CD4-positive, CD25-positive, alpha-beta regulatory T cell (primary cell): ENCODE measurements around the gene TBL1XR1. TPM values are rescaled to one million over a fixed set of nuclear protein-coding genes. Genes with fewer than 3 reads are reported as not detected.
"Not testable (repeated sequence)": the region's sequence is repeated elsewhere in the genome, so short reads cannot be mapped to it uniquely, and the experiment has no call there.

Experiments
- ATAC-seq, 2 donors: fragments of 150-1000 bp; cut with Tn5 transposase; one replicate each; pipeline ENCODE4 v1.10.0; 2021; ENCODE audit warnings: low read depth in 2 of 2, moderate number of reproducible peaks in 2 of 2, moderate library complexity in 1 of 2
- DNase-seq, 3 donors: peaks; one replicate each; pipeline versions ENCODE4 v3.0.0 to v3.0.0-alpha.2; 2012 to 2022; ENCODE audit warnings: mixed read lengths in 1 of 3
- H3K27ac ChIP-seq: one replicate; pipeline ENCODE4 v1.7.0; 2013; ENCODE audit warnings: mild to moderate bottlenecking, low read length; ENCODE audit not compliant: insufficient read depth, poor library complexity, severe bottlenecking
- H3K27me3 ChIP-seq: one replicate; pipeline ENCODE4 v1.7.0; 2013; ENCODE audit warnings: low read length; ENCODE audit not compliant: control insufficient read depth, insufficient read depth
- H3K36me3 ChIP-seq: one replicate; pipeline ENCODE4 v1.7.0; 2013; ENCODE audit warnings: mild to moderate bottlenecking, low read length, moderate library complexity; ENCODE audit not compliant: control insufficient read depth, insufficient read depth
- H3K4me1 ChIP-seq: 2 replicates; pipeline ENCODE4 v1.7.0; 2013; ENCODE audit warnings: mild to moderate bottlenecking, low read length; ENCODE audit not compliant: insufficient read depth, control insufficient read depth, poor library complexity, severe bottlenecking
- H3K4me3 ChIP-seq: one replicate; pipeline ENCODE4 v1.7.0; 2013; ENCODE audit warnings: low read depth, mild to moderate bottlenecking, low read length, moderate library complexity
- H3K9me3 ChIP-seq, 2 experiments: 1 replicate in 1 of 2; 2 replicates in 1 of 2; pipeline ENCODE4 v1.7.0; 2013; ENCODE audit warnings: low read length in 2 of 2, mild to moderate bottlenecking in 1 of 2, moderate library complexity in 1 of 2; ENCODE audit not compliant: control insufficient read depth in 2 of 2
- H3K27ac Mint-ChIP-seq, 3 donors: one replicate each; pipeline ENCODE4 v1.8.0; 2020 to 2022; ENCODE audit warnings: mild to moderate bottlenecking in 3 of 3, mixed read lengths in 3 of 3, moderate library complexity in 2 of 3
- H3K27me3 Mint-ChIP-seq: one replicate; pipeline ENCODE4 v1.8.0; 2022; ENCODE audit warnings: mild to moderate bottlenecking, mixed read lengths
- H3K36me3 Mint-ChIP-seq: one replicate; pipeline ENCODE4 v1.8.0; 2020; ENCODE audit warnings: mixed read lengths
- H3K4me1 Mint-ChIP-seq, 4 donors: one replicate each; pipeline ENCODE4 v1.8.0; 2020 to 2022; ENCODE audit warnings: mixed read lengths in 4 of 4, mild to moderate bottlenecking in 1 of 4
- H3K4me3 Mint-ChIP-seq, 4 donors: one replicate each; pipeline ENCODE4 v1.8.0; 2020 to 2022; ENCODE audit warnings: mild to moderate bottlenecking in 4 of 4, mixed read lengths in 4 of 4, moderate library complexity in 3 of 4
- H3K9me3 Mint-ChIP-seq, 7 donors: one replicate each; pipeline ENCODE4 v1.8.0; 2020 to 2022; ENCODE audit warnings: mixed read lengths in 7 of 7, mild to moderate bottlenecking in 3 of 7, moderate library complexity in 2 of 7
- polyA plus RNA-seq, 4 donors: library from polyadenylated mRNA; unstranded; fragments of 300-500 nt; fragmentation: Illumina TruSeq; gene quantifications; one replicate each; pipeline ENCODE4 v1.2.3, GENCODE V29; 2021
- total RNA-seq: library from RNA; stranded (reverse); gene quantifications from one replicate; pipeline ENCODE4 v1.2.3, GENCODE V29; 2022

Gene TBL1XR1
- total and polyA plus RNA-seq, 5 donors from 2014 or later, result 34.0 to 146 (median 41.6) TPM

DNA sequence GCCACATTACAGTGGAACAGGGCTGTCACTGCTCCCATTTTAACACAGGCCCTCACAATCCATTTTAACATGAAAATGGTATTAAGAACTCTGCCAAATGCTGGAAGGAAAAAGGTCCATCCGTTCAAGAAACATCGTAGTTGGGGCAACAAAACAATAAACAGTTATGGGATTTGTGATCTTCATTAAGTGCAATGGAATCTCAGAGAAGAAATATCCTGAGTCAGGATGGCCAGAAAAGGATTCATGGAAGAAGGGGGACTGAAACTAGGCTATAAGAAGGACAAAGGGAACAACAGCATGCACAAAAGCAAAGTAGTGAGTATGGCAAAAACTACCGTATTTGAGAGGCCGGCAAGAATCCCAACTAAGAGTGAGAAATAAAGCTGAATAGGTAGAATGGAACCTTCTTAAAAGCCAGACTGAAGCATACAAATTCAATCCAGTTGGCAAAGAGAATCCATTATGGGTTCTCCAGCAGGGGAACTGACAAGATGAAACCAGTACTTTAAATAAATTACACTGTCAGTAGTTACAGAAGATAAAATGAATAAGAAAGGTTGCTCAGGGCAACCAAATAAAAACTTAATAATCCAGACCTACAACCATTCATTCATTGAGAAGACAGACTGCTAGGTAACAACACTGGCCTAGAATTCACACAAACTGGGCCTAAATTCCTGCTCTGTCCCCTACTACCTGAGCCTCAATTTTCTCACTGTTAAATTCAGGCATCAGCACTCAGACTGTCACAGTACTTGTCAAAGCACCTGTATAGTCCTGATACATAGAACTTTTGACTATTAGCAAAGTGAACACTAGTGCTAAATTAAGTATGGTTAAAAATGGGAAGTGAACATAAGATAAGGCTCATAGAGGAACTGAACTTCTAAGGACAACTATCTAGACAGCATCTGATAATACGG, 6.3 kb downstream of the TBL1XR1 start:
- Histone ChIP-seq H3K4me3 (peak overlapping the region; percentile 66), H3K36me3 (no peaks in the 10 kb centered on the region), H3K9me3 (no peaks in the 10 kb centered on the region), H3K4me1 (peaks cover 56% of the 10 kb centered on the region), H3K27me3 (no peaks in the 10 kb centered on the region), H3K27ac (peak overlapping the region; percentile 50)
- H3K27me3 Mint-ChIP-seq, result peaks cover 11% of the 10 kb centered on the region
- peak overlapping the region; percentile 73 to 89 (median 84) for H3K4me3 Mint-ChIP-seq
- H3K36me3 Mint-ChIP-seq, result peaks cover 6% of the 10 kb centered on the region
- DNase-seq (no peak), ATAC-seq (no peak)
- H3K27ac Mint-ChIP-seq, result peak overlapping the region; percentile 34 to 89 (median 67)
- peaks cover 53 to 86% (median 67%) of the 10 kb centered on the region in 4 donors for H3K4me1 Mint-ChIP-seq
- no peaks in the 10 kb centered on the region for H3K9me3 Mint-ChIP-seq

DNA sequence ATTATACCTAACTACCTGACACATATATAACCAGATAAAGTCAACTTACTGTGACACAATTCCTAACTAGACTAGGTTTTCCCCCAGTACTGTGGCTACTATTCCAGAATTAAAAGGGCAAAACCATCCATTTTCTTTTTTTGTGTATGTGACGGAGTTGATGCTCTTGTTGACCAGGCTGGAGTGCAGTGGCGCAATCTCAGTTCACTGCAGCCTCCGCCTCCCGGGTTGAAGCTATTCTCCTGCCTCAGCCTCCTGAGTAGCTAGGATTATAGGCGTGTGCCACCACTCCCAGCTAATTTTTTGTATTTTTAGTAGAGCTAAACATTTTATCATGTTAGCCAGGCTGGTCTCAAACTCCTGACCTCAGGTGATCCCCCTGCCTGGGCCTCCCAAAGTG, 7.1 kb downstream of the TBL1XR1 start:
- ATAC-seq, H3K9me3 Mint-ChIP-seq, H3K27me3 Mint-ChIP-seq, H3K36me3 Mint-ChIP-seq, H3K27me3 ChIP-seq, H3K9me3 ChIP-seq, DNase-seq, H3K36me3 ChIP-seq: not testable (repeated sequence)
- Mint-ChIP-seq H3K4me3 (peak overlapping the region in 3 of 4 donors; percentile 63 to 89 (median 73)), H3K27ac (peak overlapping the region in 1 of 3 donors; percentile 67), H3K4me1 (peaks cover 56 to 84% (median 70%) of the 10 kb centered on the region in 4 donors)
- peak overlapping the region; percentile 66 for H3K4me3 ChIP-seq
- H3K4me1 ChIP-seq, result peaks cover 64% of the 10 kb centered on the region
- peak overlapping the region; percentile 42 for H3K27ac ChIP-seq

DNA sequence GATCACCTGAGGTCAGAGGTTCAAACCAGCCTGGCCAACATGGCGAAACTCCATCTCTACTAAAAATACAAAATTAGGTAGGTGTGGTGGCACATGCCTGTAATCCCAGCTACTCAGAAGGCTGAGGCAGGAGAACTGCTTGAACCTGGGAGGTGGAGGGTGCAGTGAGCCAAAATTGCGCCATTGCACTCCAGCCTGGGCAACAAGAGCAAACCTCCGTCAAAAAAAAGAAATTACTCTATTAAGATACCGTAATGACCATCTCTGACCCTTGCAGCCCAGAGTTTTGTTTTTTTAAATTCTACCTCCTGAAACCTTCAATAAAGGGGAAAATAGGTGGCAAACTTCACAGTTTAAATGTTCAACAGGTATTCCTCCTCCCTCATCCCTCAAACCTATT, 9.0 kb downstream of the TBL1XR1 start:
- Histone ChIP-seq H3K4me1 (peaks cover 64% of the 10 kb centered on the region), H3K4me3 (peak overlapping the region; percentile 32)
- not testable (repeated sequence) for H3K36me3 Mint-ChIP-seq, H3K36me3 ChIP-seq, DNase-seq, H3K9me3 Mint-ChIP-seq, ATAC-seq, H3K27me3 ChIP-seq, H3K9me3 ChIP-seq, H3K27me3 Mint-ChIP-seq, H3K27ac ChIP-seq
- Mint-ChIP-seq H3K4me1 (peaks cover 47 to 83% (median 64%) of the 10 kb centered on the region in 4 donors), H3K27ac (peak overlapping the region in 1 of 3 donors; percentile 64), H3K4me3 (peak overlapping the region in 3 of 4 donors; percentile 9 to 17 (median 11))

DNA sequence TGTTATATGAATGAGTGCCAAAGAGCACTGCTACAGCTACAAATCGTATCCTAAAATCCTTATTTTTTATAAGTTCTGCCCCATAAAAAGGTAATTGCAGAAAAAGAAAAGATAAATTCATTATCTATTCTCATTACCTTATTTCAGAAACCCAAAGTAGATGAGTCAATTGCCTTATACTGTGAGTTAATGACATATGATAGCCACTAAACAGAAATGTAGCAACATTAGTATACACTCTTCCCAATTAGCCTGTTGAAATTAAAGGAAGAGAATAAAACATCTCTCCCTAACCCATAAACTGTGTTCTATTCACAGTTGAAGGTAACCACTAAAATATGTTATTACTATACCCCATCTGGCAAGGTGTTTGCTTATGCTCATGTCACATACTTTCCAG, 11.0 kb downstream of the TBL1XR1 start:
- no peak for ATAC-seq
- Mint-ChIP-seq H3K27ac (peak overlapping the region in 1 of 3 donors; percentile 6), H3K36me3 (peaks cover 4% of the 10 kb centered on the region), H3K9me3 (no peaks in the 10 kb centered on the region), H3K4me1 (peaks cover 49 to 83% (median 67%) of the 10 kb centered on the region in 4 donors), H3K4me3 (peak overlapping the region in 2 of 4 donors; percentile 7 to 52), H3K27me3 (no peaks in the 10 kb centered on the region)
- Histone ChIP-seq H3K9me3 (no peaks in the 10 kb centered on the region), H3K4me3 (peak overlapping the region; percentile 21), H3K27me3 (no peaks in the 10 kb centered on the region), H3K27ac (no peak overlapping the region), H3K36me3 (no peaks in the 10 kb centered on the region), H3K4me1 (peaks cover 68% of the 10 kb centered on the region)
- DNase-seq, result no peak

DNA sequence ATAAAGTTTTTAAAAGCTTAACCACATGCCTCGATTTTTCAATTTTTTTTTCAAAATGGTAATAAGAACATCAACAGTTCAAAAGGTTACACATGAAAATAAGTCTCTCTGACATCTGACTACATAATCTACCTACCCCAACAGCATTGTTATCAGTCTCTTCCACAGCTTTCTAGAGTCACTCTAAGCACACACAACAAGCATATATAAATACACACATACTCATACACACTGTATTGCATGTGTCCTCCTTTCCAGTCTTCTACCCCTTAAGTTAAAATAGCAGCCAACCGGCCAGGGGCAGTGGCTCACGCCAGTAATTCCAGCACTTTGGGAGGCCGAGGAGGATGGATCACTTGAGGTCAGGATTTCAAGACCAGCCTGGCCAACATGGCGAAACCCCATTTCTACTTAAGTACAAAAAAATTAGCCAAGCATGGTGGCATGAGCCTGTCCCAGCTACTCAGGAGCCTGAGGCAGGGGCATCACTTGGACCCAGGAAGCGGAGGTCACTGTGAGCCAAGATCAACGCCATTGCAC, 12.2 kb downstream of the TBL1XR1 start:
- Mint-ChIP-seq H3K27ac (peak overlapping the region; percentile 39 to 54 (median 43)), H3K4me3 (peak overlapping the region; percentile 0 to 18 (median 9)), H3K27me3 (no peaks in the 10 kb centered on the region), H3K4me1 (peaks cover 41 to 83% (median 65%) of the 10 kb centered on the region in 4 donors), H3K9me3 (no peaks in the 10 kb centered on the region), H3K36me3 (peaks cover 3% of the 10 kb centered on the region)
- DNase-seq (no peak), ATAC-seq (no peak)
- Histone ChIP-seq H3K4me1 (peaks cover 67% of the 10 kb centered on the region), H3K27me3 (no peaks in the 10 kb centered on the region), H3K36me3 (no peaks in the 10 kb centered on the region), H3K9me3 (no peaks in the 10 kb centered on the region), H3K27ac (no peak overlapping the region), H3K4me3 (peak overlapping the region; percentile 34)

DNA sequence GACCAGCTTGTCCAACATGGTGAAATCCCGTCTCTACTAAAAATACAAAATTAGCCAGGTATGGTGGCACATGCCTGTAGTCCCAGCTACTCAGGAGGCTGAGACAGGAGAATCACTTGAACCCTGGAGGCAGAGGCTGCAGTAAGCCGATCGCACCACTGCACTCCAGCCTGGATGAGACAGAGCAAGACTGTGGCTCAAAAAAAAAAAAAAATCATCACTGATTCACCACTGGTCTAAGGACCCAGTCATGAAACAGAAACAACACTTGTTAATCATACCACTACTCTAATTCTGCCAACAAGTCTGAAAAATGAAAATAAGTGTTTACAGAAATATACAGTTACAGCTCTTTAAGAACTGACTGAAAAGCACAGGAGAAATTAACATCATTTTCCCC, 12.7 kb downstream of the TBL1XR1 start:
- Histone ChIP-seq H3K4me1 (peaks cover 69% of the 10 kb centered on the region), H3K4me3 (peak overlapping the region; percentile 34)
- H3K27me3 Mint-ChIP-seq, H3K27ac ChIP-seq, H3K9me3 Mint-ChIP-seq, DNase-seq, H3K27me3 ChIP-seq, H3K9me3 ChIP-seq, H3K36me3 Mint-ChIP-seq, H3K36me3 ChIP-seq: not testable (repeated sequence)
- ATAC-seq, result peak in 1 of 2 donors; percentile 43
- H3K4me1 Mint-ChIP-seq, result peaks cover 45 to 83% (median 66%) of the 10 kb centered on the region in 4 donors
- H3K27ac Mint-ChIP-seq, result peak overlapping the region in 2 of 3 donors; percentile 39 to 43
- peak overlapping the region in 3 of 4 donors; percentile 18 to 68 (median 62) for H3K4me3 Mint-ChIP-seq

DNA sequence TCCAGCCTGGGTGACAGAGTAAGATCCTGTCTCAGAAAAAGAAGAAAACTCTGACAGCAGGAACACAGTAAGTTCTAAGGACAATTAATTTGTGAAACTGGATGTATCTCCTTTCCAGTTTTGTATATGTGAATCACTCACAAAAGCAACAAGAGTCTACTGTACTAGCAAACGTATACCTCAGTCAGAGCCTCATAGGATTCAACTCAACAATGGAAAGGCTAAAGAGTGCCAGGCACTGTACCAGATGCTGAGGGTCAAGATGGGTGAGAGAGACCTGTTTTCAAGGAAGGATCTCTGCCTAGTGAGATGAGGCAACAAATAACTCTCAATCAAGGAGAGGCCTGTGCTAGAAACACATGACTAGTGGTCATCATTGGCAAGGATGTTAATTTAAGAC, 14.9 kb downstream of the TBL1XR1 start:
- no peaks in the 10 kb centered on the region for H3K36me3 ChIP-seq
- no peak for ATAC-seq
- Mint-ChIP-seq H3K4me1 (peaks cover 55 to 92% (median 75%) of the 10 kb centered on the region in 4 donors), H3K36me3 (peaks cover 13% of the 10 kb centered on the region), H3K27ac (peak overlapping the region in 2 of 3 donors; percentile 32 to 41), H3K27me3 (no peaks in the 10 kb centered on the region), H3K9me3 (peaks cover 0 to 3% (median 0%) of the 10 kb centered on the region in 7 donors), H3K4me3 (peak overlapping the region; percentile 30 to 61 (median 49))
- DNase-seq, result no peak
- no peaks in the 10 kb centered on the region for H3K9me3 ChIP-seq
- peak overlapping the region; percentile 38 for H3K27ac ChIP-seq
- no peaks in the 10 kb centered on the region for H3K27me3 ChIP-seq
- peak overlapping the region; percentile 37 for H3K4me3 ChIP-seq
- peaks cover 77% of the 10 kb centered on the region for H3K4me1 ChIP-seq
